HG03565 (cell line): ENCODE results near the gene SCN9A.
"Not testable (repeated sequence)": the region's sequence is repeated elsewhere in the genome, so short reads cannot be mapped to it uniquely, and the experiment has no call there.

Experiments
- ATAC-seq: cut with Tn5 transposase; IDR thresholded peaks from one replicate; pipeline ENCODE4 v1.9.1; 2021; ENCODE audit warnings: mild to moderate bottlenecking, moderate library complexity; ENCODE audit not compliant: unreplicated experiment

The SCN9A gene

GRCh38 chr2:166375195-166375735 is 479 bp downstream of the SCN9A start:
- ATAC-seq: no peak

- ATAC-seq: no peak
Measured at GRCh38 chr2:166373951-166374350, 1.8 kb downstream of the SCN9A start.

- no peak for ATAC-seq
Measured at GRCh38 chr2:166373539-166373938, 2.2 kb downstream of the SCN9A start.

GRCh38 chr2:166373105-166373504 is 2.6 kb downstream of the SCN9A start:
- no peak for ATAC-seq

- no peak for ATAC-seq
Measured at GRCh38 chr2:166372046-166372445, 3.7 kb downstream of the SCN9A start.

GRCh38 chr2:166365803-166366420 is 9.8 kb downstream of the SCN9A start:
- no peak for ATAC-seq

- no peak for ATAC-seq
Measured at GRCh38 chr2:166365239-166365638, 10.5 kb downstream of the SCN9A start.

- ATAC-seq: no peak
Measured at GRCh38 chr2:166364476-166365161, 11.1 kb downstream of the SCN9A start.

- no peak for ATAC-seq
Measured at GRCh38 chr2:166361351-166362153, 14.2 kb downstream of the SCN9A start.

GRCh38 chr2:166360906-166361305 is 14.8 kb downstream of the SCN9A start:
- ATAC-seq: no peak

GRCh38 chr2:166360426-166360825 is 15.3 kb downstream of the SCN9A start:
- no peak for ATAC-seq

GRCh38 chr2:166357950-166358321 is 17.8 kb downstream of the SCN9A start:
- ATAC-seq: not testable (repeated sequence)

GRCh38 chr2:166357068-166357949 is 18.4 kb downstream of the SCN9A start:
- no peak for ATAC-seq

- ATAC-seq: no peak
Measured at GRCh38 chr2:166351319-166351718, 24.4 kb downstream of the SCN9A start.

- ATAC-seq: no peak
Measured at GRCh38 chr2:166350525-166350924, 25.2 kb downstream of the SCN9A start.

- ATAC-seq: no peak
Measured at GRCh38 chr2:166344286-166345113, 31.2 kb downstream of the SCN9A start.

GRCh38 chr2:166343467-166343866 is 32.3 kb downstream of the SCN9A start:
- no peak for ATAC-seq

- ATAC-seq: no peak
Measured at GRCh38 chr2:166341426-166341825, 34.3 kb downstream of the SCN9A start.

GRCh38 chr2:166338831-166339339 is 36.9 kb downstream of the SCN9A start:
- ATAC-seq: no peak

- ATAC-seq: no peak
Measured at GRCh38 chr2:166337932-166338331, 37.8 kb downstream of the SCN9A start.
